Mesenchymal stem cell (in vitro differentiated cells and primary cell): Measurements from ENCODE around the gene CACNA2D3.

Experiments
- DNase-seq: peaks from one replicate; pipeline ENCODE4 v3.0.0-alpha.2; 2013
- H2AFZ ChIP-seq: one replicate; pipeline ENCODE4 v1.6.1; 2013; ENCODE audit warnings: low read depth, mild to moderate bottlenecking, control low read depth, inconsistent platforms, low read length, moderate library complexity
- H2AK5ac ChIP-seq: 2 replicates; pipeline ENCODE4 v1.6.1; 2013; ENCODE audit warnings: low read length, moderate library complexity, mild to moderate bottlenecking, inconsistent platforms; ENCODE audit not compliant: severe bottlenecking
- H2BK120ac ChIP-seq: one replicate; pipeline ENCODE4 v1.6.1; 2013; ENCODE audit warnings: low read depth, mild to moderate bottlenecking, inconsistent platforms, low read length, moderate library complexity
- H2BK12ac ChIP-seq, 2 experiments: one replicate each; pipeline ENCODE4 v1.6.1; 2013; ENCODE audit warnings: inconsistent platforms in 2 of 2, low read length in 2 of 2, mild to moderate bottlenecking in 2 of 2, moderate library complexity in 2 of 2, control low read depth in 1 of 2
- H2BK15ac ChIP-seq: one replicate; pipeline ENCODE4 v1.6.1; 2013; ENCODE audit warnings: mild to moderate bottlenecking, low read depth, inconsistent platforms; ENCODE audit not compliant: poor library complexity, severe bottlenecking
- H2BK5ac ChIP-seq: 2 replicates; pipeline ENCODE4 v1.6.1; 2013; ENCODE audit warnings: low read depth, mild to moderate bottlenecking, low read length, control low read depth, inconsistent platforms; ENCODE audit not compliant: poor library complexity, severe bottlenecking
- H3K14ac ChIP-seq, 2 experiments: one replicate each; pipeline ENCODE4 v1.6.1; 2013; ENCODE audit warnings: inconsistent platforms in 2 of 2, low read length in 2 of 2, control low read depth in 1 of 2, mild to moderate bottlenecking in 1 of 2, moderate library complexity in 1 of 2
- H3K18ac ChIP-seq, 2 experiments: one replicate each; pipeline ENCODE4 v1.6.1; 2013; ENCODE audit warnings: inconsistent platforms in 2 of 2, low read length in 2 of 2, control low read depth in 1 of 2, low read depth in 1 of 2, mild to moderate bottlenecking in 1 of 2
- H3K23ac ChIP-seq, 2 experiments: one replicate each; pipeline ENCODE4 v1.6.1; 2013; ENCODE audit warnings: inconsistent platforms in 2 of 2, low read length in 2 of 2, mild to moderate bottlenecking in 2 of 2, moderate library complexity in 2 of 2, control low read depth in 1 of 2
- H3K27ac ChIP-seq: 2 replicates; pipeline ENCODE4 v1.5.1; 2013; ENCODE audit warnings: mild to moderate bottlenecking, moderate library complexity, low read length, control low read depth, inconsistent platforms; ENCODE audit not compliant: poor library complexity, severe bottlenecking
- H3K27me3 ChIP-seq, 2 experiments: 2 replicates each; pipeline versions ENCODE4 v1.6.1 to v1.7.0; 2013; ENCODE audit warnings: low read length in 2 of 2, mild to moderate bottlenecking in 2 of 2, moderate library complexity in 2 of 2, control low read depth in 1 of 2, inconsistent platforms in 1 of 2; ENCODE audit not compliant: control insufficient read depth in 1 of 2, insufficient read depth in 1 of 2
- H3K36me3 ChIP-seq, 2 experiments: 2 replicates each; pipeline versions ENCODE4 v1.6.1 to v1.7.0; 2013; ENCODE audit warnings: low read length in 2 of 2, control low read depth in 1 of 2, inconsistent platforms in 1 of 2, low read depth in 1 of 2, mild to moderate bottlenecking in 1 of 2; ENCODE audit not compliant: insufficient read depth in 2 of 2, control insufficient read depth in 1 of 2
- H3K4ac ChIP-seq, 2 experiments: one replicate each; pipeline ENCODE4 v1.6.1; 2013; ENCODE audit warnings: inconsistent platforms in 2 of 2, low read length in 2 of 2, mild to moderate bottlenecking in 2 of 2, moderate library complexity in 2 of 2, control low read depth in 1 of 2, low read depth in 1 of 2
- H3K4me1 ChIP-seq: 2 replicates; pipeline ENCODE4 v1.6.1; 2013; ENCODE audit warnings: low read depth, low read length, control low read depth; ENCODE audit not compliant: control insufficient read depth, insufficient read depth
- H3K4me2 ChIP-seq: 2 replicates; pipeline ENCODE4 v1.6.1; 2013; ENCODE audit warnings: low read length, mild to moderate bottlenecking, inconsistent platforms; ENCODE audit not compliant: poor library complexity, severe bottlenecking
- H3K4me3 ChIP-seq, 2 experiments: 2 replicates each; pipeline versions ENCODE4 v1.5.1 to v1.7.0; 2013; ENCODE audit warnings: low read length in 2 of 2, mild to moderate bottlenecking in 2 of 2, control low read depth in 1 of 2, low read depth in 1 of 2; ENCODE audit not compliant: insufficient read depth in 1 of 2
- H3K79me1 ChIP-seq: replicated peaks from 2 replicates; pipeline ENCODE4 v1.6.1; 2013; ENCODE audit warnings: mild to moderate bottlenecking, control low read depth, low read length, inconsistent platforms; ENCODE audit not compliant: poor library complexity, severe bottlenecking
- H3K9ac ChIP-seq: 2 replicates; pipeline ENCODE4 v1.7.0; 2013; ENCODE audit warnings: mild to moderate bottlenecking, low read length, moderate library complexity
- H3K9me3 ChIP-seq: 2 replicates; pipeline ENCODE4 v1.7.0; 2013; ENCODE audit warnings: mild to moderate bottlenecking, low read length; ENCODE audit not compliant: control insufficient read depth
- H4K8ac ChIP-seq: one replicate; pipeline ENCODE4 v1.6.1; 2013; ENCODE audit warnings: inconsistent platforms, mild to moderate bottlenecking, low read length, moderate library complexity
- H4K91ac ChIP-seq: one replicate; pipeline ENCODE4 v1.6.1; 2013; ENCODE audit warnings: mild to moderate bottlenecking, low read length, inconsistent platforms
- WGBS: methylation state at CpG from one replicate; pipeline ENCODE4 v1.1.7; 2013; ENCODE audit warnings: mixed read lengths; 5-methylcytosine and 5-hydroxymethylcytosine counted together

The CACNA2D3 gene

GRCh38 chr3:54133196-54133595 lies 10.8 kb downstream of the CACNA2D3 start:
- Histone ChIP-seq H2BK15ac (no peak overlapping the region), H3K4me1 (no peaks in the 10 kb centered on the region), H3K27me3 (peaks cover 0 to 20% of the 10 kb centered on the region in 2 experiments), H4K8ac (no peak overlapping the region), H2BK5ac (no peak overlapping the region), H2AFZ (no peak overlapping the region), H3K79me1 (no peaks in the 10 kb centered on the region), H3K36me3 (no peaks in the 10 kb centered on the region), H3K4me2 (no peak overlapping the region), H3K4me3 (no peak overlapping the region), H2BK12ac (no peak overlapping the region), H3K4ac (no peak overlapping the region), H3K27ac (no peak overlapping the region), H4K91ac (no peak overlapping the region), H2AK5ac (no peak overlapping the region), H3K23ac (no peak overlapping the region), H3K9ac (no peak overlapping the region), H3K9me3 (no peaks in the 10 kb centered on the region), H3K14ac (no peak overlapping the region), H2BK120ac (no peak overlapping the region), H3K18ac (no peak overlapping the region)
- 52% methylated on average over 3 of the region's 5 CpGs for WGBS
- DNase-seq, result no peak

GRCh38 chr3:54134155-54134554 lies 11.8 kb downstream of the CACNA2D3 start:
- Histone ChIP-seq H3K27me3 (peaks cover 0 to 20% of the 10 kb centered on the region in 2 experiments), H2BK12ac (no peak overlapping the region), H3K4me2 (no peak overlapping the region), H2AK5ac (no peak overlapping the region), H3K27ac (no peak overlapping the region), H3K18ac (no peak overlapping the region), H2BK120ac (no peak overlapping the region), H3K14ac (no peak overlapping the region), H3K36me3 (no peaks in the 10 kb centered on the region), H3K4ac (no peak overlapping the region), H2BK5ac (no peak overlapping the region), H3K4me3 (no peak overlapping the region), H4K91ac (no peak overlapping the region), H3K79me1 (no peaks in the 10 kb centered on the region), H2AFZ (no peak overlapping the region), H3K9me3 (no peaks in the 10 kb centered on the region), H3K23ac (no peak overlapping the region), H3K4me1 (no peaks in the 10 kb centered on the region), H2BK15ac (no peak overlapping the region), H3K9ac (no peak overlapping the region), H4K8ac (no peak overlapping the region)
- 67% methylated on average over 8 of the region's 8 CpGs for WGBS
- no peak for DNase-seq

DNA sequence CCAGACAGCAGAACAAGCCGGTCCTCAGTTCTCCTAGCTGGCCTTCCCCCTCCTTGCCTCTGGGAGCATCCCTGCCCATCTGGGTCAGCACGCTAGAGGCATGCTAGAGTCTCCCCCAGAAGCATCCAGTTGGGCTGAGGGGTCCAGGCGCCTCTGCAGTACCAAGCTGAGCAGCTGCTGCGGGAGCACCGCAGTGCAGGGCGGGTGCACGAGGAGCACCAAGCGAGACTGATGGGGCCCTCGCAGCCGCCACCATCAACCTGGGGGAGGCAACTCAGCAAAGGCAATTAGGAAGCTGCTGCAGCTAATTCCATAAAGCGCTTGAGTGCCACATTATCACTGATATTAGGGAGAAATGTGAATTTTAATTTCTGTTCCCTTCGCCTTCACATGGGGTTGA lies 12.4 kb downstream of the CACNA2D3 start:
- Histone ChIP-seq H3K9ac (no peak overlapping the region), H3K36me3 (no peaks in the 10 kb centered on the region), H2AFZ (no peak overlapping the region), H2AK5ac (no peak overlapping the region), H4K8ac (no peak overlapping the region), H2BK12ac (no peak overlapping the region), H3K9me3 (no peaks in the 10 kb centered on the region), H3K4me2 (no peak overlapping the region), H2BK5ac (no peak overlapping the region), H3K23ac (no peak overlapping the region), H4K91ac (no peak overlapping the region), H2BK120ac (no peak overlapping the region), H3K4me1 (no peaks in the 10 kb centered on the region), H3K4ac (no peak overlapping the region), H3K79me1 (no peaks in the 10 kb centered on the region), H3K18ac (no peak overlapping the region), H3K4me3 (no peak overlapping the region), H2BK15ac (no peak overlapping the region), H3K14ac (no peak overlapping the region), H3K27ac (no peak overlapping the region), H3K27me3 (peaks cover 0 to 24% of the 10 kb centered on the region in 2 experiments)
- no peak for DNase-seq
- WGBS, result 83% methylated on average over 12 of the region's 12 CpGs

GRCh38 chr3:54137311-54137710 lies 15.0 kb downstream of the CACNA2D3 start:
- Histone ChIP-seq H3K4me3 (no peak overlapping the region), H3K9ac (no peak overlapping the region), H3K23ac (no peak overlapping the region), H2AFZ (no peak overlapping the region), H3K4me2 (no peak overlapping the region), H2BK12ac (no peak overlapping the region), H2BK5ac (no peak overlapping the region), H3K18ac (no peak overlapping the region), H4K8ac (no peak overlapping the region), H3K36me3 (no peaks in the 10 kb centered on the region), H4K91ac (no peak overlapping the region), H3K4ac (no peak overlapping the region), H3K79me1 (no peaks in the 10 kb centered on the region), H2BK120ac (no peak overlapping the region), H3K9me3 (no peaks in the 10 kb centered on the region), H2BK15ac (no peak overlapping the region), H3K4me1 (no peaks in the 10 kb centered on the region), H3K27ac (no peak overlapping the region), H3K27me3 (peaks cover 0 to 33% of the 10 kb centered on the region in 2 experiments), H3K14ac (no peak overlapping the region), H2AK5ac (no peak overlapping the region)
- 78% methylated on average over 5 of the region's 5 CpGs for WGBS
- DNase-seq, result no peak
